Measurements from ENCODE around the gene PIEZO2.

DNA sequence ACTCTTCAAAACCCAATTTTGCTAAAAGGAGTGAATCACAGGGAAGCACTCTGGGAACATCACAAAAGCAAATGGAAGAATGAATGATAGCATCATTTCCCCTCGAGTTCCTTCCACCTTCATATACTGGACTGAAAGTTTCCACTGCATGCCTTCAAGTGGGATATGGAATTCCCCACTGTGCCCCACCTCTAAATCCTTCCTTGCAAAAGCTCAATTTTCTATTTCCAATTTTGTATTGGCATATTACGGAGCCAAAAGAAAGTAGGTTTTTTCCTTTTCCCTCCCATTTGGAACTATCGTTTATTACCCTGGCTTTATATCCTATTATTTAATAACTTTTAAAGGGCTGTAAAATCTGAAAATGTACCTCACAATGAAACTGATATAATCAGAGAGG lies 149.3 kb downstream of the PIEZO2 start:
- TF ChIP-seq, protein P1, sequence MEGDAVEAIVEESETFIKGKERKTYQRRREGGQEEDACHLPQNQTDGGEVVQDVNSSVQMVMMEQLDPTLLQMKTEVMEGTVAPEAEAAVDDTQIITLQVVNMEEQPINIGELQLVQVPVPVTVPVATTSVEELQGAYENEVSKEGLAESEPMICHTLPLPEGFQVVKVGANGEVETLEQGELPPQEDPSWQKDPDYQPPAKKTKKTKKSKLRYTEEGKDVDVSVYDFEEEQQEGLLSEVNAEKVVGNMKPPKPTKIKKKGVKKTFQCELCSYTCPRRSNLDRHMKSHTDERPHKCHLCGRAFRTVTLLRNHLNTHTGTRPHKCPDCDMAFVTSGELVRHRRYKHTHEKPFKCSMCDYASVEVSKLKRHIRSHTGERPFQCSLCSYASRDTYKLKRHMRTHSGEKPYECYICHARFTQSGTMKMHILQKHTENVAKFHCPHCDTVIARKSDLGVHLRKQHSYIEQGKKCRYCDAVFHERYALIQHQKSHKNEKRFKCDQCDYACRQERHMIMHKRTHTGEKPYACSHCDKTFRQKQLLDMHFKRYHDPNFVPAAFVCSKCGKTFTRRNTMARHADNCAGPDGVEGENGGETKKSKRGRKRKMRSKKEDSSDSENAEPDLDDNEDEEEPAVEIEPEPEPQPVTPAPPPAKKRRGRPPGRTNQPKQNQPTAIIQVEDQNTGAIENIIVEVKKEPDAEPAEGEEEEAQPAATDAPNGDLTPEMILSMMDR (IDR thresholded peaks at IDR 0.05; ENCODE audit: poor library complexity, severe bottlenecking) = no peak
- TF ChIP-seq RAD21 (conservative IDR thresholded peaks at IDR 0.05) = no peak
